A549 (cell line): ENCODE measurements around the gene ITGA2B. TPM values are rescaled to one million over a fixed set of nuclear protein-coding genes. Genes with fewer than 3 reads are reported as not detected.

Experiments used
- ATAC-seq, 2 experiments: fragments of 200-7000 bp in 1 of 2; fragments of >200 bp in 1 of 2; cut with Nextera tagmentation in 1 of 2; cut with Tn5 transposase in 1 of 2; 3 replicates each; pipeline versions ENCODE4 v1.8.0 to v1.9.1; 2018 to 2020; ENCODE audit warnings: mild to moderate bottlenecking in 1 of 2, moderate library complexity in 1 of 2
- CTCF ChIA-PET: fragments of 300-600 bp; sonication (Branson Sonifier 250); formaldehyde crosslinking; extraction: SDS; loops from one replicate; lab custom pipeline; 2021; ENCODE audit warnings: antibody characterized with exemption, inconsistent platforms; lab: Yijun Ruan, JAX
- POLR2A ChIA-PET: fragments of 350-600 bp; formaldehyde crosslinking; extraction: SDS; loops from one replicate; lab custom pipeline; 2021; ENCODE audit warnings: antibody characterized with exemption, inconsistent platforms; lab: Yijun Ruan, JAX
- DNase-seq, 2 experiments: peaks; one replicate each; pipeline versions ENCODE4 v3.0.0 to v3.0.0-alpha.2; 2011 to 2016; ENCODE audit warnings: low read depth in 1 of 2, low spot score in 1 of 2
- FAIRE-seq: peaks from 2 replicates; lab custom pipeline; 2011; peaks lifted over from hg19 to GRCh38; lab: Jason Lieb, UNC
- H3K27ac ChIP-seq, 2 experiments: fragments of >200 bp; sonication (Bioruptor Twin); formaldehyde crosslinking; 3 replicates each; pipeline ENCODE4 v1.5.1; 2016 to 2017
- H3K4me1 ChIP-seq: fragments of >200 bp; sonication (Bioruptor Twin); formaldehyde crosslinking; 3 replicates; pipeline ENCODE4 v1.6.1; 2016
- H3K4me2 ChIP-seq: fragments of >200 bp; sonication (Bioruptor Twin); formaldehyde crosslinking; 3 replicates; pipeline ENCODE4 v1.6.1; 2016
- H3K4me3 ChIP-seq: fragments of >200 bp; sonication (Bioruptor Twin); formaldehyde crosslinking; 3 replicates; pipeline ENCODE4 v1.5.1; 2016
- H3K9me3 ChIP-seq: fragments of >200 bp; sonication (Bioruptor Twin); formaldehyde crosslinking; 3 replicates; pipeline ENCODE4 v1.6.1; 2016
- BHLHE40 ChIP-seq: IDR thresholded peaks from 2 replicates; pipeline ENCODE4 v1.6.1; 2012; ENCODE audit warnings: low read depth, low read length, inconsistent platforms
- EP300 ChIP-seq, 2 experiments: fragments of >200 bp; sonication (Bioruptor Twin); formaldehyde crosslinking; IDR thresholded peaks; 2 replicates in 1 of 2; 3 replicates in 1 of 2; pipeline ENCODE4 v1.6.1; 2016 to 2017
- NPAS2 ChIP-seq: fragments of 250-450 bp; sonication (Bioruptor Pico); IDR thresholded peaks from 2 replicates; pipeline ENCODE4 v1.8.0; 2022; ENCODE audit warnings: mild to moderate bottlenecking, moderate library complexity, borderline replicate concordance
- PHF8 ChIP-seq: fragments of 200-600 bp; sonication (generic); IDR thresholded peaks from 2 replicates; pipeline ENCODE4 v1.6.1; 2016; ENCODE audit warnings: low read depth, mild to moderate bottlenecking, antibody characterized with exemption, moderate library complexity, borderline replicate concordance
- RCOR1 ChIP-seq: fragments of 150-350 bp; IDR thresholded peaks from 2 replicates; pipeline ENCODE4 v1.6.1; 2014; ENCODE audit warnings: antibody characterized with exemption, low read length, low read depth
- TFCP2L1 ChIP-seq: fragments of 250-450 bp; sonication (Bioruptor Pico); IDR thresholded peaks from 2 replicates; pipeline ENCODE4 v1.5.0; 2021; ENCODE audit warnings: mild to moderate bottlenecking
- TP53 ChIP-seq: fragments of 250-450 bp; sonication (Bioruptor Pico); IDR thresholded peaks from 2 replicates; pipeline ENCODE4 v1.5.0; 2021; ENCODE audit warnings: mild to moderate bottlenecking, moderate library complexity
- WGBS: methylation state at CpG from one replicate; pipeline ENCODE4 v1.1.6; 2017; ENCODE audit errors: missing lambda C conversion rate; 5-methylcytosine and 5-hydroxymethylcytosine counted together
- polyA plus RNA-seq, 4 experiments: library from polyadenylated mRNA; depleted of rRNA in 3 of 4; stranded (reverse); fragments of >200 nt; fragmentation: RNase III in 1 of 4; extraction: RNeasy Plus Mini Kit Qiagen cat#74134 plus additional on column Dnase treatment in 1 of 4; gene quantifications; 2 replicates in 3 of 4; 3 replicates in 1 of 4; pipeline ENCODE4 v1.2.3, GENCODE V29; 2011 to 2017
- small RNA-seq, 6 experiments: library from RNA; depleted of rRNA; stranded (forward); fragments of <200 nt; gene quantifications; one replicate each; pipeline ENCODE3, GENCODE V24; 2012
- TF ChIP-seq, protein P1 (sequence below): fragments of 450-650 bp; IDR thresholded peaks from 2 replicates; pipeline ENCODE4 v1.6.1; 2014; ENCODE audit warnings: antibody characterized with exemption
- TF ChIP-seq, protein P2 (sequence below): IDR thresholded peaks from 2 replicates; pipeline ENCODE4 v1.6.1; 2012
- TF ChIP-seq, protein P3 (sequence below): fragments of 150-350 bp; IDR thresholded peaks from 2 replicates; pipeline ENCODE4 v1.6.1; 2014; ENCODE audit warnings: low read depth, mild to moderate bottlenecking, low read length
- TF ChIP-seq, protein P4 (sequence below): IDR thresholded peaks from 2 replicates; pipeline ENCODE4 v1.6.1; 2012

ITGA2B gene
- polyA plus RNA-seq, 2 of the 4 experiments (the other 2 are of a cell fraction), result 1.3 to 4.1 TPM

DNA sequence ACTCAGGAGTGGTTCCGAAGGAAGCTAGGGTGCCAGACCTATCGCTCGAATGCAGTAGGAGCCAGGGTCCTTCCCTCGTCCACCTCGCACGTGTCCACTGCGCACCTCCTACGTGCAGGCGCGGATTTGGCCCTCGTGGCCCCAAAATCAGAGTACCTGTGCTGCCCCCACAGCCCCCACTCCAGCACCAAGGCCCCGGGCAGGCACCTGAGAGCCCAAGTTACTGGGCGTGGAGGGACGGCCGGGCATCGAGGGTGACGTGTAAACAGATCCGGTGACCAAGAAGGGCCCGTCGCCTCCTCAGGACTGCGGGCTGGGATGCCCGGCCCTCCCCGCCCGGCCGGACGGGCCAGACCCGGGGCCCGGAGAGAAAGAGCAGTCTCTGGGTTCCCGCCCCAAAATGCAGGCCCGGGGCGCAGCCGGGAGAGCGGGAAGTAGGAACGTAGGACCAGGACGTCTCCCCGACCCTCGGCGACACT, 65.3 kb downstream of the ITGA2B start:
- DNase-seq, result no peak
- no peak for FAIRE-seq
- Histone ChIP-seq H3K9me3 (no peaks in the 10 kb centered on the region), H3K4me2 (peak overlapping the region; percentile 85), H3K27ac (peak overlapping the region; percentile 93), H3K4me1 (peaks cover 17% of the 10 kb centered on the region)
- POLR2A ChIA-PET, result interaction anchor here (0.6 to 2.1 kb wide), 5 partner anchors 9 to 104 kb away, joined by 3 to 9 read pairs (median 4); partner anchors contain the start of gene UBTF
- 9% methylated on average over 29 of the region's 38 CpGs for WGBS
- CTCF ChIA-PET, result interaction anchor here (0.7 to 14.1 kb wide), 9 partner anchors 8 to 114 kb away, joined by 3 to 159 read pairs (median 5); partner anchors contain the start of gene FAM171A2
- 0 out of 2 replicates have a peak, but pooled peaks have one; percentile 24 for TF ChIP-seq TFCP2L1 (CRISPR knock-in tag)
- TF ChIP-seq, protein P1, sequence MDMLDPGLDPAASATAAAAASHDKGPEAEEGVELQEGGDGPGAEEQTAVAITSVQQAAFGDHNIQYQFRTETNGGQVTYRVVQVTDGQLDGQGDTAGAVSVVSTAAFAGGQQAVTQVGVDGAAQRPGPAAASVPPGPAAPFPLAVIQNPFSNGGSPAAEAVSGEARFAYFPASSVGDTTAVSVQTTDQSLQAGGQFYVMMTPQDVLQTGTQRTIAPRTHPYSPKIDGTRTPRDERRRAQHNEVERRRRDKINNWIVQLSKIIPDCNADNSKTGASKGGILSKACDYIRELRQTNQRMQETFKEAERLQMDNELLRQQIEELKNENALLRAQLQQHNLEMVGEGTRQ, result 0 out of 2 replicates have a peak, but pooled peaks have one; percentile 2
- TF ChIP-seq, protein P2, sequence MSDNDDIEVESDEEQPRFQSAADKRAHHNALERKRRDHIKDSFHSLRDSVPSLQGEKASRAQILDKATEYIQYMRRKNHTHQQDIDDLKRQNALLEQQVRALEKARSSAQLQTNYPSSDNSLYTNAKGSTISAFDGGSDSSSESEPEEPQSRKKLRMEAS, result peak; percentile 80; the same call in 1 of the 2 replicates
- TF ChIP-seq BHLHE40, result no peak
- TF ChIP-seq, all 56 proteins: peak for 3
- ATAC-seq, result peak; percentile 2 to 5; a peak in 3 of 6 replicates
- H3K4me3 ChIP-seq, result peak overlapping the region; percentile 98

DNA sequence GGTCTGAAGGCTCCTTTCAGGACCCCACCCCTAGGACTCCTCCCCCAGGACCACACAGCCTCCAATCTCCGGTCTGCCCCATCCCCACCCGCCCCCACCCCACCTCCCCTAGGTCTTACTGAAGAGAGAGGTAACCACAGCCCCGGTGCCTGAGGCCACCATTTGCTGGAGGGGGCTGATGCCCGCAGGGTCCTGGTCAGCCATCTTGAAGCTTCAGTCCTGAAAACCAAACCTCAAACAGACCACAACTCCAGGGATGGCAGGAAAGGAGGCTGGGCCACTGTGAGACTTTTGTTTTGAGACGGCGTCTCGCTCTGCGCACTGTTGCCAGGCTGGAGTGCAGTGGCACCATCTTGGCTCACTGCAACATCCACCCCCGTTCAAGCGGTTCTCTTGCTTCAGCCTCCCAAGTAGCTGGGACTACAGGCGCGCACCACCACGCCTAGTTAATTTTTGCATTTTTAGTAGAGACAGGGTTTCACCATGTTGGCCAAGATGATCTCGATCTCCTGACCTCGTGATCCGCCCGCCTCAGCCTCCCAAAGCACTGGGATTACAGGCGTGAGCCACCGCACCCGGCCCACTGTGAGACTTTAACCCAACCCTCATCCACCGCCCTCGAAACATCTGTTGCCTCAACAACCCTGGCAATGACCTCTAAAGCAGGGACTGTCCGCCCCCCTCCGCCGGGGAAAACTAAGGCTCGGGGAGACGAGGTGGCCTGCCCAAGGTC, 65.9 kb downstream of the ITGA2B start:
- no peak for ATAC-seq
- ChIA-PET POLR2A (interaction anchor here (1.6 to 2.1 kb wide), 2 partner anchors 102 to 103 kb away, joined by 6 to 9 read pairs; partner anchors contain the start of gene UBTF), CTCF (interaction anchor here (0.7 to 14.1 kb wide), 8 partner anchors 11 to 114 kb away, joined by 3 to 159 read pairs (median 4); partner anchors contain the start of gene FAM171A2)
- no peak for TF ChIP-seq PHF8
- no peak for TF ChIP-seq NPAS2 (CRISPR knock-in tag)
- no peak for TF ChIP-seq TFCP2L1 (CRISPR knock-in tag)
- no peak for TF ChIP-seq TP53 (CRISPR knock-in tag)
- TF ChIP-seq, protein P3, sequence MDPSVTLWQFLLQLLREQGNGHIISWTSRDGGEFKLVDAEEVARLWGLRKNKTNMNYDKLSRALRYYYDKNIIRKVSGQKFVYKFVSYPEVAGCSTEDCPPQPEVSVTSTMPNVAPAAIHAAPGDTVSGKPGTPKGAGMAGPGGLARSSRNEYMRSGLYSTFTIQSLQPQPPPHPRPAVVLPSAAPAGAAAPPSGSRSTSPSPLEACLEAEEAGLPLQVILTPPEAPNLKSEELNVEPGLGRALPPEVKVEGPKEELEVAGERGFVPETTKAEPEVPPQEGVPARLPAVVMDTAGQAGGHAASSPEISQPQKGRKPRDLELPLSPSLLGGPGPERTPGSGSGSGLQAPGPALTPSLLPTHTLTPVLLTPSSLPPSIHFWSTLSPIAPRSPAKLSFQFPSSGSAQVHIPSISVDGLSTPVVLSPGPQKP, result no peak
- TF ChIP-seq, all 56 proteins: peak for 0
- Histone ChIP-seq H3K9me3 (no peaks in the 10 kb centered on the region), H3K27ac (peak overlapping the region; percentile 93), H3K4me1 (peaks cover 17% of the 10 kb centered on the region), H3K4me2 (peak overlapping the region; percentile 85), H3K4me3 (peak overlapping the region; percentile 98)
- DNase-seq (no peak), FAIRE-seq (no peak)
- WGBS, result 75% methylated on average over 23 of the region's 27 CpGs

DNA sequence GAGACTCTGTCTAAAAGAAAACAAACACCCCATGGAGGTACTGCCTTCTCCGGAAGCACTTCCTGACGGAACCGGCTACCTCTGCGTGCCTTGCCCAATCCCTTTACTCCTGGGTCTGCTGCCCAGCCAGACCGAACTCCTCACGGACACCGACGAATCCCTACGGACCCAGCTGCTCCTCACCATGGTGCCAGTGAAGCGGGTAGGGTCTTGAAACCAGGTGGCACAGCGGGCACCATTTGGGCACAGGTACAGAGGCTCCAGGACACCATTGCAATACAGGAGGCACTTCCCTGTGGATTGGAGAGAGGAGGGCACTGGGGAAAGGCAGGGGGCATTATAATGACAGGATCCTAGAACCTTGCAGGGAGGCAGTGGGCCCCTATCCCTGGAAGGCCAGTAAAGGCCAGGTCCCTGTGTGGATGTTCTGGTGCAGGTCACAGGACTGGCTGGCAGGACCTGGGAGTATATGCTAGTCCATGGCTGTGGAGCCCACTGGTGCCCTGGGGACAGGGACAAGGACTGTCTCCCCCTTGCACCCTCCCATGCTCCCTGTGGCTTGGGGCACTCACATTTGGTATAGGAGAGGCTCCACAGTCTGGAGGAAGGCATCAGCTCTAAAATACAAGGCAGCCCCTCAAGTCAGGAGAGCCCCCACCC, 67.1 kb downstream of the ITGA2B start:
- CTCF ChIA-PET, result interaction anchor here (0.8 to 14.1 kb wide), 7 partner anchors 8 to 118 kb away, joined by 3 to 159 read pairs (median 4); no protein-coding TSS in a partner anchor
- FAIRE-seq, result no peak
- POLR2A ChIA-PET, result no interaction called here
- H3K4me3 ChIP-seq, result no peak overlapping the region
- peak overlapping the region; percentile 85; the same call in 1 of the 3 replicates for H3K4me2 ChIP-seq
- H3K9me3 ChIP-seq, result no peaks in the 10 kb centered on the region
- no peak for ATAC-seq
- WGBS, result 97% methylated on average over 11 of the region's 11 CpGs
- no peak overlapping the region for H3K27ac ChIP-seq
- peaks cover 17% of the 10 kb centered on the region for H3K4me1 ChIP-seq
- DNase-seq, result no peak
- TF ChIP-seq RCOR1, result no peak
- TF ChIP-seq, protein P4, sequence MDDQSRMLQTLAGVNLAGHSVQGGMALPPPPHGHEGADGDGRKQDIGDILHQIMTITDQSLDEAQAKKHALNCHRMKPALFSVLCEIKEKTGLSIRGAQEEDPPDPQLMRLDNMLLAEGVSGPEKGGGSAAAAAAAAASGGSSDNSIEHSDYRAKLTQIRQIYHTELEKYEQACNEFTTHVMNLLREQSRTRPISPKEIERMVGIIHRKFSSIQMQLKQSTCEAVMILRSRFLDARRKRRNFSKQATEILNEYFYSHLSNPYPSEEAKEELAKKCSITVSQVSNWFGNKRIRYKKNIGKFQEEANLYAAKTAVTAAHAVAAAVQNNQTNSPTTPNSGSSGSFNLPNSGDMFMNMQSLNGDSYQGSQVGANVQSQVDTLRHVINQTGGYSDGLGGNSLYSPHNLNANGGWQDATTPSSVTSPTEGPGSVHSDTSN, result no peak
- no peak for TF ChIP-seq EP300 (IDR thresholded peaks at IDR 0.05)
- TF ChIP-seq, protein P1, result no peak

Small RNA genes lying within 50 kb of the gene (small RNA-seq; reads per million reads assigned to genes)
- 0 reads per million in 6 experiments for gene RN7SL258P

Other genes starting within 250 kb of the ITGA2B start
- 5.4 and 5.6 TPM in 2 replicates for gene HROB, start 247.7 kb downstream of the ITGA2B start, polyA plus RNA-seq (2011; rRNA removed)
- gene HROB, start 247.7 kb downstream of the ITGA2B start, polyA plus RNA-seq (2017; fragmentation: RNase III; extraction: RNeasy Plus Mini Kit Qiagen cat#74134 plus additional on column Dnase treatment), result 6.0 to 7.1 TPM (median 6.8 TPM) in 3 replicates
- gene ASB16, start 218.9 kb downstream of the ITGA2B start, polyA plus RNA-seq (2011; rRNA removed), result 0.05 TPM in 1 of 2 replicates, not detected in the other
- gene ASB16, start 218.9 kb downstream of the ITGA2B start, polyA plus RNA-seq (2017; fragmentation: RNase III; extraction: RNeasy Plus Mini Kit Qiagen cat#74134 plus additional on column Dnase treatment), result 0.12 to 0.16 TPM (median 0.15 TPM) in 3 replicates
- gene TMUB2, start 202.7 kb downstream of the ITGA2B start, polyA plus RNA-seq (2011; rRNA removed), result 36.2 and 43.3 TPM in 2 replicates
- gene TMUB2, start 202.7 kb downstream of the ITGA2B start, polyA plus RNA-seq (2017; fragmentation: RNase III; extraction: RNeasy Plus Mini Kit Qiagen cat#74134 plus additional on column Dnase treatment), result 37.6 to 44.4 TPM (median 42.0 TPM) in 3 replicates
- gene ATXN7L3, start 189.8 kb downstream of the ITGA2B start, polyA plus RNA-seq (2011; rRNA removed), result 65.7 and 72.7 TPM in 2 replicates
- gene ATXN7L3, start 189.8 kb downstream of the ITGA2B start, polyA plus RNA-seq (2017; fragmentation: RNase III; extraction: RNeasy Plus Mini Kit Qiagen cat#74134 plus additional on column Dnase treatment), result 54.0 to 66.2 TPM (median 60.5 TPM) in 3 replicates
- 39.8 and 44.0 TPM in 2 replicates for gene UBTF, start 170.0 kb downstream of the ITGA2B start, polyA plus RNA-seq (2011; rRNA removed)
- 75.0 to 76.2 TPM (median 75.5 TPM) in 3 replicates for gene UBTF, start 170.0 kb downstream of the ITGA2B start, polyA plus RNA-seq (2017; fragmentation: RNase III; extraction: RNeasy Plus Mini Kit Qiagen cat#74134 plus additional on column Dnase treatment)
- gene SLC4A1, start 121.5 kb downstream of the ITGA2B start, polyA plus RNA-seq (2011; rRNA removed), result 0.03 TPM in 1 of 2 replicates, not detected in the other
- gene SLC4A1, start 121.5 kb downstream of the ITGA2B start, polyA plus RNA-seq (2017; fragmentation: RNase III; extraction: RNeasy Plus Mini Kit Qiagen cat#74134 plus additional on column Dnase treatment), result not detected in 3 replicates
- 0.45 and 0.57 TPM in 2 replicates for gene RUNDC3A, start 81.0 kb downstream of the ITGA2B start, polyA plus RNA-seq (2011; rRNA removed)
- gene RUNDC3A, start 81.0 kb downstream of the ITGA2B start, polyA plus RNA-seq (2017; fragmentation: RNase III; extraction: RNeasy Plus Mini Kit Qiagen cat#74134 plus additional on column Dnase treatment), result 0.21 to 0.48 TPM (median 0.22 TPM) in 3 replicates
- gene SLC25A39, start 64.8 kb downstream of the ITGA2B start, polyA plus RNA-seq (2011; rRNA removed), result 80.9 and 90.1 TPM in 2 replicates
- gene SLC25A39, start 64.8 kb downstream of the ITGA2B start, polyA plus RNA-seq (2017; fragmentation: RNase III; extraction: RNeasy Plus Mini Kit Qiagen cat#74134 plus additional on column Dnase treatment), result 147 to 154 TPM (median 150 TPM) in 3 replicates
- gene GRN, start 44.3 kb downstream of the ITGA2B start, polyA plus RNA-seq (2011; rRNA removed), result 111 and 147 TPM in 2 replicates
- 146 to 198 TPM (median 197 TPM) in 3 replicates for gene GRN, start 44.3 kb downstream of the ITGA2B start, polyA plus RNA-seq (2017; fragmentation: RNase III; extraction: RNeasy Plus Mini Kit Qiagen cat#74134 plus additional on column Dnase treatment)
- gene FAM171A2, start 25.8 kb downstream of the ITGA2B start, polyA plus RNA-seq (2011; rRNA removed), result 1.8 and 2.7 TPM in 2 replicates
- gene FAM171A2, start 25.8 kb downstream of the ITGA2B start, polyA plus RNA-seq (2017; fragmentation: RNase III; extraction: RNeasy Plus Mini Kit Qiagen cat#74134 plus additional on column Dnase treatment), result 3.0 to 4.2 TPM (median 3.9 TPM) in 3 replicates
- 24.9 and 27.3 TPM in 2 replicates for gene GPATCH8, start 113.8 kb upstream of the ITGA2B start, polyA plus RNA-seq (2011; rRNA removed)
- 20.6 to 21.7 TPM (median 21.7 TPM) in 3 replicates for gene GPATCH8, start 113.8 kb upstream of the ITGA2B start, polyA plus RNA-seq (2017; fragmentation: RNase III; extraction: RNeasy Plus Mini Kit Qiagen cat#74134 plus additional on column Dnase treatment)
- 25.8 and 26.9 TPM in 2 replicates for gene FZD2, start 167.8 kb upstream of the ITGA2B start, polyA plus RNA-seq (2011; rRNA removed)
- 42.0 to 62.4 TPM (median 54.9 TPM) in 3 replicates for gene FZD2, start 167.8 kb upstream of the ITGA2B start, polyA plus RNA-seq (2017; fragmentation: RNase III; extraction: RNeasy Plus Mini Kit Qiagen cat#74134 plus additional on column Dnase treatment)